NB4 (cell line): ENCODE data around the gene IDI1.

Experiments
- DNase-seq: peaks from one replicate; pipeline ENCODE4 v3.0.0; 2010; ENCODE audit warnings: low read depth
- H3K4me3 ChIP-seq: one replicate; pipeline ENCODE4 v1.5.1; 2011; ENCODE audit warnings: mild to moderate bottlenecking, low read depth, low read length, moderate library complexity
- MYC ChIP-seq: IDR thresholded peaks from 2 replicates; pipeline ENCODE4 v1.6.1; 2011; ENCODE audit warnings: low read depth, low read length
- POLR2A ChIP-seq: IDR thresholded peaks from 2 replicates; pipeline ENCODE4 v1.6.1; 2011; ENCODE audit warnings: mild to moderate bottlenecking; ENCODE audit not compliant: insufficient read length; ENCODE audit errors: extremely low read depth
- TF ChIP-seq, protein P1 (sequence below): IDR thresholded peaks from 2 replicates; pipeline ENCODE4 v1.6.1; 2011; ENCODE audit warnings: low read depth, low read length
- TF ChIP-seq, protein P2 (sequence below): IDR thresholded peaks from one replicate; pipeline ENCODE4 v1.5.1; 2012; ENCODE audit warnings: low read depth, low read length

The IDI1 gene

GRCh38 chr10:1009071-1009494 is 39.8 kb downstream of the IDI1 start:
- TF ChIP-seq, protein P1, sequence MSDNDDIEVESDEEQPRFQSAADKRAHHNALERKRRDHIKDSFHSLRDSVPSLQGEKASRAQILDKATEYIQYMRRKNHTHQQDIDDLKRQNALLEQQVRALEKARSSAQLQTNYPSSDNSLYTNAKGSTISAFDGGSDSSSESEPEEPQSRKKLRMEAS: no peak
- TF ChIP-seq POLR2A (no peak), MYC (no peak)
- no peak for DNase-seq
- no peak overlapping the region for H3K4me3 ChIP-seq

- no peak for DNase-seq
- TF ChIP-seq MYC (no peak), POLR2A (no peak)
- TF ChIP-seq, protein P1: no peak
- TF ChIP-seq, protein P2, sequence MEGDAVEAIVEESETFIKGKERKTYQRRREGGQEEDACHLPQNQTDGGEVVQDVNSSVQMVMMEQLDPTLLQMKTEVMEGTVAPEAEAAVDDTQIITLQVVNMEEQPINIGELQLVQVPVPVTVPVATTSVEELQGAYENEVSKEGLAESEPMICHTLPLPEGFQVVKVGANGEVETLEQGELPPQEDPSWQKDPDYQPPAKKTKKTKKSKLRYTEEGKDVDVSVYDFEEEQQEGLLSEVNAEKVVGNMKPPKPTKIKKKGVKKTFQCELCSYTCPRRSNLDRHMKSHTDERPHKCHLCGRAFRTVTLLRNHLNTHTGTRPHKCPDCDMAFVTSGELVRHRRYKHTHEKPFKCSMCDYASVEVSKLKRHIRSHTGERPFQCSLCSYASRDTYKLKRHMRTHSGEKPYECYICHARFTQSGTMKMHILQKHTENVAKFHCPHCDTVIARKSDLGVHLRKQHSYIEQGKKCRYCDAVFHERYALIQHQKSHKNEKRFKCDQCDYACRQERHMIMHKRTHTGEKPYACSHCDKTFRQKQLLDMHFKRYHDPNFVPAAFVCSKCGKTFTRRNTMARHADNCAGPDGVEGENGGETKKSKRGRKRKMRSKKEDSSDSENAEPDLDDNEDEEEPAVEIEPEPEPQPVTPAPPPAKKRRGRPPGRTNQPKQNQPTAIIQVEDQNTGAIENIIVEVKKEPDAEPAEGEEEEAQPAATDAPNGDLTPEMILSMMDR: no peak
- H3K4me3 ChIP-seq: no peak overlapping the region
Measured at GRCh38 chr10:1007583-1007982, 41.3 kb downstream of the IDI1 start.

DNA sequence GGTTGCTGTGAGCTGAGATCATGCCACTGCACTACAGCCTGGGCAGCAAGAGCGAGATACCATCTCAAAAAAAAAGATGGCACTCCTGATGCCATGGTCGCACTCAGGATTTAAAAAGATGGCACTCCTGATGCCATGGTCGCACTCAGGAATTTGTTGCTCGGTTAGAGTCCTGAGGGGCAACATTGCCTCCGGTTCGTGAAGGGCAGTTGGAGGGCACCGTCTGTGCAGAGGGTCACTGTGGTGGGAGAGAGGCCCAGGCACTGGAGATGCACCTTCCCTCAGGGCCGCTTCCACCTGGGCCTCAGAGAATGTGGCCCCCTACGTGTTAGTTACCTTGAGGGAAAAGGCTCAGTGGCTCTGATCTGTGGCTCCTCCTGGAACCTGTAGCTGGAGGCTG is 42.3 kb downstream of the IDI1 start:
- TF ChIP-seq MYC: no peak
- TF ChIP-seq, protein P2: no peak
- no peak for TF ChIP-seq POLR2A
- TF ChIP-seq, protein P1: no peak
- no peak overlapping the region for H3K4me3 ChIP-seq
- DNase-seq: no peak

DNA sequence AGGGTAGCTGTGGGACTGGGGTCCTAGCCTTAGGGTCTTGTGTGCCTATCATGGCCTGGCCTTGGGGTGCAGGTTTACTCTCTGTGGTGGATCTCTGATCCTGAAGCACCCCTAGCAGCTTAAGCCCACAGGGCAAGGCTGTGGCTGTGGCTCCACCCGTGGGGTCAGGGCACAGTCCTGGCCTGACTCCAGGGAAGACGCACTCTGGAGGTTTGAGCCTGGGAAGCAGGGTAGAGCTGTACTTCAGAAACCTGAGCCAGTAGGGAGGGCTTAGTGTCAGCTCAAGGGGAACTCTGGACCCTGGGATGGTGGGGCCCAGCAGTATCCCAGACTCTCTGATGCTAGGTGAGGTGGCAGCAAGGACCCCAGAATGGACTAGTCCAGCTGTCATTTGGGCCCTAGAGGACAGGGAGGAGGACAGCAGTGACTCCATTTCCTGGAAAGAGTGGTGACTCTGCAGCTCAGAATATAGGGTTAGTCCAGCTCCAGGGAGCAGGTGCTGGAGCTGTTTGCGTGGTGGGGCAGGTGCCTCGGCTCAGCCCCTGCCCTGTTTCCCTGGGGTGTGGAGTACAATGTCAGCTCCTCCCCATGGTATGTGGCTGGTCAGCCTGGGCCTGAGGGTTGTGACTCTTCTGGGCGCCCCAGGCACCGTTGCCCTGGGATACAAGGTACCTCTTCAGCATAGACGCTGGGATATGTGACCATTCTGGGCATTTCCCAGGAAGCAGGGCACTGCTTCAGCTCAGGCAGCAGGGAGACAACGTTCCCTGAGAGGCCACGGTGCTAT is 44.8 kb downstream of the IDI1 start:
- no peak for DNase-seq
- TF ChIP-seq, protein P2: no peak
- TF ChIP-seq, protein P1: no peak
- TF ChIP-seq POLR2A (no peak), MYC (no peak)
- no peak overlapping the region for H3K4me3 ChIP-seq

DNA sequence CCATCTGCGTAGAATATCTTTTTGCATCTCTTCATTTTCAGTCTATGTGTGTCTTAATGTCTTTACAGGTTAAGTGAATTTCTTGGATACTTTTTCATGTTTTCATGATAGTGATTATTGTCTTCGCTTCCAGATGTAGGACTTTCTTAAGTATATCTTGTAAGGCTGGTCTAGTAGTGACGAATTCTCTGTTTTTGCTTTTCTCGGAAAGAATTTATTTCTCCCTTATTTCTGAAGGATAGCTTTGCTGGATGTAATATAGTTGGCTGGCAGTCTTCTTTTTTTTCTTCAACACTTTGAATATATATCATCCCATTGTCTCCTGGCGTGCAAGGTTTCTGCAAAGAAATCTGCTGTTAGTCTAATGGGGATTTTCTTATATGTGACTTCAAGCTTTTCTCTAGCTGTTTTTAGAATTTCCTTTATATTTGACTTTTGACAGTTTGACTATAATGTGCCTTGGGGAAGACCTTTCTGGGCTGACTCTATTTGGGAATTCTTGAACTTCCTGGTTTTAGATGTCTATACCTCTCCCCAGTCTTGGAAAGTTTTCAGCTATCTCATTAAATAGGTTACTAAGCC is 46.4 kb downstream of the IDI1 start:
- TF ChIP-seq POLR2A (no peak), MYC (no peak)
- TF ChIP-seq, protein P1: no peak
- no peak overlapping the region for H3K4me3 ChIP-seq
- DNase-seq: no peak

DNA sequence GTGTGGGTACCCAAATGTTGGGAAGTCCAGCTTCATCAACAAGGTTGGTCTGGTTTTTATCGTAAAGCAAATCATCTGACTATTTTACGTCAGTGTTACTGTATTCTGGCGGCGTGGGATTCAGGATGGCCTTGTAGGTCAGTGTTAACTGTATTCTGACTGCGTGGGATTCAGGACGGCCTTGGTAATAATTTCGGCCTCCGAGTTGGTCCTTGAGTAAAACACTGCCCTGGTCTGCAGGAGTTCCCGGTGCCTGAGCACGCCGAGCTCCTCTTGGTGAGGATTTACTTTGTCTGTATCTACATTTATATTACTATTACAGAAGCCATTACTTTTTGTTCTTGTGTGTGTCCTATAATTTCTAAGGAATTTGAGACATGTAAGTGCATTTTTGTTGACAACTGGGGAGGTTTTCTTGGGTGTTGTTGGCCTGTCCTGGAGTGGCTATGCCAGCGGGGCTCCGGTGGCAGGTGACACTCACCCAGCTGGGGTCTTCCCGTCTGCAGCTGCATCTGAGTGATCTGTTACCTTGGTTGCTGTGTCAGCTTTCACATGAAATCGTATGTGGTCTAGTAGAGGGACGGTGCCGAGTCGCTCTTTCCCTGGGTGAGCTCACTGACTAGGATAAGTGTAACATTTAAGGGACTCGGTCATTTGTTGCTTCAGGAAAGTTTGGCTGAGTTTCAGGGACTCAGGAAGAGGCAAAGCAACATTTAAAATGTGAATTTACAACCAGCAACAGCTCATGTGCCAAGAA is 51.5 kb downstream of the IDI1 start:
- TF ChIP-seq, protein P1: no peak
- TF ChIP-seq, protein P2: no peak
- no peak for TF ChIP-seq POLR2A
- no peak for TF ChIP-seq MYC
- DNase-seq: no peak
- H3K4me3 ChIP-seq: no peak overlapping the region
